Activated CD4-positive, alpha-beta memory T cell treated with anti-CD3 and anti-CD28 coated beads, Interleukin-2, amount 10 ng/mL, durations not matched to agents 7 days and 5 days (primary cell): Measurements from ENCODE around the gene TIPRL. TPM values are rescaled to one million over a fixed set of nuclear protein-coding genes. Genes with fewer than 3 reads are reported as not detected.

Experiments used
- CTCF ChIA-PET: fragments of 350-600 bp; sonication (Branson Sonifier 250); formaldehyde crosslinking; loops from one replicate; lab custom pipeline; 2021; ENCODE audit warnings: antibody characterized with exemption, inconsistent platforms; lab: Charles Lee
- POLR2A ChIA-PET: fragments of 350-600 bp; sonication (Branson Sonifier 250); formaldehyde crosslinking; loops from one replicate; lab custom pipeline; 2021; ENCODE audit warnings: antibody characterized with exemption; lab: Charles Lee
- DNase-seq: peaks from one replicate; pipeline ENCODE4 v3.0.0-alpha.2; 2020
- H3K27ac Mint-ChIP-seq: one replicate; pipeline ENCODE4 v1.8.0; 2021; ENCODE audit warnings: mild to moderate bottlenecking, mixed read lengths
- H3K27me3 Mint-ChIP-seq: one replicate; pipeline ENCODE4 v1.8.0; 2021; ENCODE audit warnings: mixed read lengths
- H3K36me3 Mint-ChIP-seq: one replicate; pipeline ENCODE4 v1.8.0; 2021; ENCODE audit warnings: low read depth, mixed read lengths
- H3K4me1 Mint-ChIP-seq: one replicate; pipeline ENCODE4 v1.8.0; 2021; ENCODE audit warnings: mixed read lengths
- H3K4me3 Mint-ChIP-seq: one replicate; pipeline ENCODE4 v1.8.0; 2021; ENCODE audit warnings: mild to moderate bottlenecking, mixed read lengths
- H3K9me3 Mint-ChIP-seq: one replicate; pipeline ENCODE4 v1.8.0; 2021; ENCODE audit warnings: mixed read lengths
- total RNA-seq, 2 experiments: library from RNA; stranded (reverse); gene quantifications; one replicate each; pipeline ENCODE4 v1.2.3, GENCODE V29; 2021

Gene TIPRL
- total RNA-seq, 2 experiments from 2014 or later: 47.1 to 48.4 TPM

- Mint-ChIP-seq H3K9me3 (peaks cover 2% of the 10 kb centered on the region), H3K36me3 (peaks cover 31% of the 10 kb centered on the region), H3K27me3 (peaks cover 8% of the 10 kb centered on the region), H3K27ac (no peak overlapping the region), H3K4me3 (peak overlapping the region; percentile 95), H3K4me1 (peaks cover 53% of the 10 kb centered on the region)
- POLR2A ChIA-PET: interaction anchor here (0.8 to 4.4 kb wide), 7 partner anchors 8 to 1669 kb away, joined by 3 to 57 read pairs (median 6); partner anchors contain the start of genes SCYL3 and TIPRL
- CTCF ChIA-PET: interaction anchor here (0.7 to 4.2 kb wide), 2 partner anchors 10 to 214 kb away, joined by 3 to 82 read pairs; no protein-coding TSS in a partner anchor
- no peak for DNase-seq
These were observed 46.2 kb downstream of the TIPRL start for GRCh38 chr1:168224991-168225390.

- DNase-seq: peak; percentile 84
- Mint-ChIP-seq H3K9me3 (peaks cover 2% of the 10 kb centered on the region), H3K4me1 (peaks cover 53% of the 10 kb centered on the region), H3K27ac (peak within 1 kb of the TSS; percentile 84), H3K36me3 (peaks cover 34% of the 10 kb centered on the region), H3K4me3 (peak within 1 kb of the TSS; percentile 95), H3K27me3 (peaks cover 8% of the 10 kb centered on the region)
- ChIA-PET CTCF (interaction anchor here (0.6 to 4.2 kb wide), 5 partner anchors 9 to 214 kb away, joined by 3 to 82 read pairs (median 4); no protein-coding TSS in a partner anchor), POLR2A (interaction anchor here (0.6 to 4.4 kb wide), 27 partner anchors 8 to 1668 kb away, joined by 3 to 57 read pairs (median 5); partner anchors contain the start of genes DCAF6, MPC2, SCYL3 and TIPRL)
These were observed 46.9 kb downstream of the TIPRL start, which contains the start of gene SFT2D2 for GRCh38 chr1:168225476-168226190. Gene SFT2D2 (plus strand): TSS chr1:168226004. CDS start chr1:168226080, 76 bp downstream.

GRCh38 chr1:168227620-168228019, 48.9 kb downstream of the TIPRL start:
- Mint-ChIP-seq H3K4me1 (peaks cover 62% of the 10 kb centered on the region), H3K27ac (peak overlapping the region; percentile 84), H3K9me3 (peaks cover 2% of the 10 kb centered on the region), H3K4me3 (peak overlapping the region; percentile 95), H3K27me3 (peaks cover 8% of the 10 kb centered on the region), H3K36me3 (peaks cover 53% of the 10 kb centered on the region)
- ChIA-PET CTCF (interaction anchor here (0.6 to 4.2 kb wide), 4 partner anchors 7 to 511 kb away, joined by 4 to 82 read pairs (median 12); no protein-coding TSS in a partner anchor), POLR2A (interaction anchor here (1.6 to 4.4 kb wide), 10 partner anchors 8 to 291 kb away, joined by 4 to 57 read pairs (median 6); partner anchors contain the start of genes DCAF6, MPC2 and TIPRL)
- DNase-seq: no peak

GRCh38 chr1:168229893-168230292, 51.1 kb downstream of the TIPRL start:
- DNase-seq: no peak
- Mint-ChIP-seq H3K4me3 (no peak overlapping the region), H3K36me3 (peaks cover 73% of the 10 kb centered on the region), H3K4me1 (peaks cover 64% of the 10 kb centered on the region), H3K27me3 (no peaks in the 10 kb centered on the region), H3K9me3 (no peaks in the 10 kb centered on the region), H3K27ac (no peak overlapping the region)
- CTCF ChIA-PET: no interaction called here
- POLR2A ChIA-PET: interaction anchor here (1.0 kb wide), 1 partner anchor 12 kb away, joined by 3 read pairs; no protein-coding TSS in a partner anchor

- H3K27me3 Mint-ChIP-seq: no peaks in the 10 kb centered on the region
- no peak for DNase-seq
- H3K36me3 Mint-ChIP-seq: peaks cover 80% of the 10 kb centered on the region
- ChIA-PET POLR2A (interaction anchor here (1.0 to 1.7 kb wide), 2 partner anchors 11 to 295 kb away, joined by 3 to 4 read pairs; no protein-coding TSS in a partner anchor), CTCF (no interaction called here)
- H3K27ac Mint-ChIP-seq: no peak overlapping the region
- no peak overlapping the region for H3K4me3 Mint-ChIP-seq
- peaks cover 66% of the 10 kb centered on the region for H3K4me1 Mint-ChIP-seq
- no peaks in the 10 kb centered on the region for H3K9me3 Mint-ChIP-seq
These were observed 51.9 kb downstream of the TIPRL start for GRCh38 chr1:168230709-168231108.

GRCh38 chr1:168234846-168235547, 56.2 kb downstream of the TIPRL start:
- Mint-ChIP-seq H3K36me3 (peaks cover 88% of the 10 kb centered on the region), H3K4me1 (peaks cover 64% of the 10 kb centered on the region), H3K4me3 (no peak overlapping the region), H3K27ac (peak overlapping the region; percentile 68), H3K27me3 (no peaks in the 10 kb centered on the region), H3K9me3 (no peaks in the 10 kb centered on the region)
- CTCF ChIA-PET: interaction anchor here (0.5 to 6.8 kb wide), 41 partner anchors 9 to 1563 kb away, joined by 3 to 82 read pairs (median 4); partner anchors contain the start of genes SFT2D2 and TIPRL
- DNase-seq: peak; percentile 65
- POLR2A ChIA-PET: interaction anchor here (0.9 to 2.8 kb wide), 8 partner anchors 8 to 301 kb away, joined by 3 to 57 read pairs (median 4); partner anchors contain the start of gene SFT2D2

GRCh38 chr1:168235548-168235885, 56.8 kb downstream of the TIPRL start:
- H3K9me3 Mint-ChIP-seq: no peaks in the 10 kb centered on the region
- H3K4me3 Mint-ChIP-seq: no peak overlapping the region
- DNase-seq: no peak
- no peaks in the 10 kb centered on the region for H3K27me3 Mint-ChIP-seq
- H3K4me1 Mint-ChIP-seq: peaks cover 64% of the 10 kb centered on the region
- peaks cover 91% of the 10 kb centered on the region for H3K36me3 Mint-ChIP-seq
- POLR2A ChIA-PET: interaction anchor here (0.9 to 2.8 kb wide), 8 partner anchors 9 to 300 kb away, joined by 3 to 57 read pairs (median 4); partner anchors contain the start of gene SFT2D2
- CTCF ChIA-PET: interaction anchor here (0.5 to 6.8 kb wide), 37 partner anchors 8 to 1562 kb away, joined by 3 to 82 read pairs (median 5); partner anchors contain the start of genes SFT2D2 and TIPRL
- H3K27ac Mint-ChIP-seq: peak overlapping the region; percentile 68

- H3K27ac Mint-ChIP-seq: peak overlapping the region; percentile 68
- no peaks in the 10 kb centered on the region for H3K27me3 Mint-ChIP-seq
- ChIA-PET POLR2A (interaction anchor here (0.9 to 2.8 kb wide), 7 partner anchors 9 to 300 kb away, joined by 3 to 57 read pairs (median 4); partner anchors contain the start of gene SFT2D2), CTCF (interaction anchor here (0.5 to 6.8 kb wide), 36 partner anchors 8 to 1562 kb away, joined by 3 to 82 read pairs (median 5); partner anchors contain the start of genes SFT2D2 and TIPRL)
- no peak for DNase-seq
- peaks cover 62% of the 10 kb centered on the region for H3K4me1 Mint-ChIP-seq
- no peaks in the 10 kb centered on the region for H3K9me3 Mint-ChIP-seq
- no peak overlapping the region for H3K4me3 Mint-ChIP-seq
- H3K36me3 Mint-ChIP-seq: peaks cover 91% of the 10 kb centered on the region
These were observed 57.2 kb downstream of the TIPRL start for GRCh38 chr1:168235937-168236336.

- Mint-ChIP-seq H3K27ac (peak overlapping the region; percentile 70), H3K4me1 (peaks cover 53% of the 10 kb centered on the region), H3K9me3 (no peaks in the 10 kb centered on the region), H3K27me3 (no peaks in the 10 kb centered on the region), H3K36me3 (peaks cover 91% of the 10 kb centered on the region), H3K4me3 (peak overlapping the region; percentile 12)
- ChIA-PET POLR2A (interaction anchor here (0.6 to 5.1 kb wide), 7 partner anchors 9 to 172 kb away, joined by 3 to 35 read pairs (median 3); partner anchors contain the start of gene SFT2D2), CTCF (interaction anchor here (0.7 to 6.8 kb wide), 6 partner anchors 19 to 1113 kb away, joined by 3 to 80 read pairs (median 3); no protein-coding TSS in a partner anchor)
- peak; percentile 44 for DNase-seq
These were observed 58.3 kb downstream of the TIPRL start for GRCh38 chr1:168236836-168237611.

- H3K27ac Mint-ChIP-seq: no peak overlapping the region
- H3K4me1 Mint-ChIP-seq: peaks cover 41% of the 10 kb centered on the region
- DNase-seq: no peak
- H3K36me3 Mint-ChIP-seq: peaks cover 93% of the 10 kb centered on the region
- no peaks in the 10 kb centered on the region for H3K9me3 Mint-ChIP-seq
- H3K27me3 Mint-ChIP-seq: no peaks in the 10 kb centered on the region
- ChIA-PET POLR2A (interaction anchor here (1.3 to 1.8 kb wide), 2 partner anchors 11 to 16 kb away, joined by 3 to 5 read pairs; no protein-coding TSS in a partner anchor), CTCF (interaction anchor here (1.7 to 1.8 kb wide), 2 partner anchors 8 to 10 kb away, joined by 4 to 8 read pairs; no protein-coding TSS in a partner anchor)
- H3K4me3 Mint-ChIP-seq: no peak overlapping the region
These were observed 64.4 kb downstream of the TIPRL start for GRCh38 chr1:168243198-168243597.

GRCh38 chr1:168243636-168244212, 65.0 kb downstream of the TIPRL start:
- H3K9me3 Mint-ChIP-seq: no peaks in the 10 kb centered on the region
- CTCF ChIA-PET: interaction anchor here (1.7 kb wide), 1 partner anchor 9 kb away, joined by 8 read pairs; no protein-coding TSS in a partner anchor
- peaks cover 40% of the 10 kb centered on the region for H3K4me1 Mint-ChIP-seq
- POLR2A ChIA-PET: interaction anchor here (1.3 to 1.8 kb wide), 2 partner anchors 11 to 17 kb away, joined by 3 to 5 read pairs; no protein-coding TSS in a partner anchor
- no peak overlapping the region for H3K4me3 Mint-ChIP-seq
- DNase-seq: peak; percentile 36
- no peaks in the 10 kb centered on the region for H3K27me3 Mint-ChIP-seq
- peaks cover 95% of the 10 kb centered on the region for H3K36me3 Mint-ChIP-seq
- peak overlapping the region; percentile 62 for H3K27ac Mint-ChIP-seq
